ENCODE data around the gene HMMR.

DNA sequence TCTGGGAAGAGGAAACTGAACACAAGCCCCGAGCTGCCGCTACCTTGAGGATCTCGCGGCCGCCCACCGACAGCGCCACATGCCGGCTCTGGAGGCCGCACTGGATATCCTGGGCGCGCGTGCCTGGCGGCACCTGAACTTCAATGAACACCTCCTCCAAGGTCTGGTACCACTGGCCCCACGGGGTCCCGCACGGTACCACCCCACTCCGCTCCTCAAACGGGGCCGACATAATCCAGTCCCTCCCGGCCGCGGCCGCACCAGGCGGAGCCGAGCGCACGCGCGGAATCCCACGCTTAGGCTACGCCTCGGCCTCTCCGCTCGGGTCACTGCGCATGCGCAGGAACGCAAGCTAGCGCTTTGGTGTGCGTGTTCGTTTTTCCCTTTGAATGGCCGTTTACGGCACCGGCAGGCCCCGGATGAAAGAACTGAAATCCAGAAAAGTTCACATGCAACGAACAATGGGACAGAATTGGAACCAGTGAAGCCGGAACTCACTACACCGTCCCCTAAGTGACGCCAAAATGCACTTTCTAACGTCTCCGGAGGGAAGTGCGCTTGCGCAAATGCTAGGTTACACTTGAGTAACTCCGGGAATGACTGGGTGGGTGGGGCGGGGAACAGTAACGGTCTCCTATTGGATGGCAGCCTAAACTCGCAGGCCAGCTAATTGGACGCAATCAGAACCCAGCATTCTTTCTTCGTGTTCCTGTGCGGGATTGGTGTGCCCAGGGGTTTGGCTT is 442 bp upstream of the HMMR start, which contains the start of gene NUDCD2:
- no peak for TF ChIP-seq EZH2 (IDR thresholded peaks at IDR 0.05; ENCODE audit: borderline replicate concordance, insufficient read depth, low read depth, low read length, poor library complexity, severe bottlenecking)
- TF ChIP-seq, protein P1, sequence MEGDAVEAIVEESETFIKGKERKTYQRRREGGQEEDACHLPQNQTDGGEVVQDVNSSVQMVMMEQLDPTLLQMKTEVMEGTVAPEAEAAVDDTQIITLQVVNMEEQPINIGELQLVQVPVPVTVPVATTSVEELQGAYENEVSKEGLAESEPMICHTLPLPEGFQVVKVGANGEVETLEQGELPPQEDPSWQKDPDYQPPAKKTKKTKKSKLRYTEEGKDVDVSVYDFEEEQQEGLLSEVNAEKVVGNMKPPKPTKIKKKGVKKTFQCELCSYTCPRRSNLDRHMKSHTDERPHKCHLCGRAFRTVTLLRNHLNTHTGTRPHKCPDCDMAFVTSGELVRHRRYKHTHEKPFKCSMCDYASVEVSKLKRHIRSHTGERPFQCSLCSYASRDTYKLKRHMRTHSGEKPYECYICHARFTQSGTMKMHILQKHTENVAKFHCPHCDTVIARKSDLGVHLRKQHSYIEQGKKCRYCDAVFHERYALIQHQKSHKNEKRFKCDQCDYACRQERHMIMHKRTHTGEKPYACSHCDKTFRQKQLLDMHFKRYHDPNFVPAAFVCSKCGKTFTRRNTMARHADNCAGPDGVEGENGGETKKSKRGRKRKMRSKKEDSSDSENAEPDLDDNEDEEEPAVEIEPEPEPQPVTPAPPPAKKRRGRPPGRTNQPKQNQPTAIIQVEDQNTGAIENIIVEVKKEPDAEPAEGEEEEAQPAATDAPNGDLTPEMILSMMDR (IDR thresholded peaks at IDR 0.05) = peak; percentile 28
